MCF 10A (cell line): ENCODE data around the gene WNT9A. TPM values are rescaled to one million over a fixed set of nuclear protein-coding genes. Genes with fewer than 3 reads are reported as not detected.

ENCODE experiments used
- BruUV-seq: library from RNA; stranded (reverse); fragments of 400-500 nt; replicated peaks from 2 replicates; lab custom pipeline; 2021; lab: Mats Ljungman, UMichigan
- CTCF ChIA-PET: fragments of 300-600 bp; sonication (Branson Sonifier 250); formaldehyde crosslinking; extraction: SDS; loops from one replicate; lab custom pipeline; 2021; ENCODE audit warnings: antibody characterized with exemption, inconsistent platforms; lab: Yijun Ruan, JAX
- POLR2A ChIA-PET: fragments of 300-600, 350-650 bp; sonication (Branson Sonifier 250); formaldehyde crosslinking; extraction: SDS; loops from one replicate; lab custom pipeline; 2020; ENCODE audit warnings: antibody characterized with exemption, inconsistent platforms; lab: Yijun Ruan, JAX
- DNase-seq: peaks from one replicate; pipeline ENCODE4 v3.0.0-alpha.2; 2018; ENCODE audit not compliant: unreplicated experiment
- H3K27ac Mint-ChIP-seq: one replicate; pipeline ENCODE4 v1.8.0; 2022; ENCODE audit warnings: mild to moderate bottlenecking, low read depth, mixed read lengths; ENCODE audit not compliant: unreplicated experiment
- H3K27me3 Mint-ChIP-seq: one replicate; pipeline ENCODE4 v1.8.0; 2022; ENCODE audit warnings: mixed read lengths; ENCODE audit not compliant: insufficient read depth, unreplicated experiment
- H3K36me3 Mint-ChIP-seq: one replicate; pipeline ENCODE4 v1.8.0; 2022; ENCODE audit warnings: mild to moderate bottlenecking, moderate library complexity, mixed read lengths; ENCODE audit not compliant: insufficient read depth, unreplicated experiment
- H3K4me1 Mint-ChIP-seq: one replicate; pipeline ENCODE4 v1.8.0; 2022; ENCODE audit warnings: mixed read lengths; ENCODE audit not compliant: insufficient read depth, unreplicated experiment
- H3K4me3 Mint-ChIP-seq: one replicate; pipeline ENCODE4 v1.8.0; 2022; ENCODE audit warnings: mild to moderate bottlenecking, moderate library complexity, mixed read lengths; ENCODE audit not compliant: unreplicated experiment
- H3K9me3 Mint-ChIP-seq: one replicate; pipeline ENCODE4 v1.8.0; 2022; ENCODE audit warnings: mixed read lengths; ENCODE audit not compliant: unreplicated experiment
- CTCF ChIP-seq: fragments of 200-600 bp; IDR thresholded peaks from one replicate; pipeline ENCODE4 v1.8.0; 2022; ENCODE audit warnings: antibody characterized with exemption, mild to moderate bottlenecking; ENCODE audit not compliant: unreplicated experiment
- intact Hi-C: fragments of 100-400 bp; cut with micrococcal nuclease; formaldehyde crosslinking; loops from 2 replicates; pipeline ENCODE4 v1.14.1; 2022
- total RNA-seq: library from RNA; stranded (reverse); gene quantifications from 2 replicates; pipeline ENCODE4 v1.2.3, GENCODE V29; 2022

Gene WNT9A
- total RNA-seq, 1 experiment from 2014 or later: 2.6 TPM

- ChIA-PET POLR2A (no interaction called here), CTCF (no interaction called here)
- intact Hi-C loops: no loop called here
- no peak for TF ChIP-seq CTCF
- H3K9me3 Mint-ChIP-seq: no peaks in the 10 kb centered on the region
- H3K4me3 Mint-ChIP-seq: no peak overlapping the region
- H3K36me3 Mint-ChIP-seq: no peaks in the 10 kb centered on the region
- no TSS peak for BruUV-seq
- DNase-seq: no peak
- no peak overlapping the region for H3K27ac Mint-ChIP-seq
- no peaks in the 10 kb centered on the region for H3K27me3 Mint-ChIP-seq
- peaks cover 12% of the 10 kb centered on the region for H3K4me1 Mint-ChIP-seq
Observed at GRCh38 chr1:227891955-227892488, 55.7 kb downstream of the WNT9A start.

GRCh38 chr1:227891223-227891954, 56.3 kb downstream of the WNT9A start:
- Mint-ChIP-seq H3K27me3 (no peaks in the 10 kb centered on the region), H3K9me3 (no peaks in the 10 kb centered on the region), H3K27ac (no peak overlapping the region), H3K4me3 (no peak overlapping the region), H3K4me1 (peaks cover 12% of the 10 kb centered on the region), H3K36me3 (no peaks in the 10 kb centered on the region)
- BruUV-seq: no TSS peak
- intact Hi-C loops: no loop called here
- ChIA-PET CTCF (no interaction called here), POLR2A (no interaction called here)
- TF ChIP-seq CTCF: no peak
- no peak for DNase-seq

GRCh38 chr1:227890451-227891222, 57.1 kb downstream of the WNT9A start:
- peaks cover 16% of the 10 kb centered on the region for H3K4me1 Mint-ChIP-seq
- ChIA-PET CTCF (interaction anchor here (0.7 kb wide), 1 partner anchor 42 kb away, joined by 3 read pairs; no protein-coding TSS in a partner anchor), POLR2A (no interaction called here)
- intact Hi-C loops: no loop called here
- H3K27ac Mint-ChIP-seq: no peak overlapping the region
- BruUV-seq: no TSS peak
- H3K27me3 Mint-ChIP-seq: no peaks in the 10 kb centered on the region
- H3K9me3 Mint-ChIP-seq: no peaks in the 10 kb centered on the region
- H3K4me3 Mint-ChIP-seq: no peak overlapping the region
- TF ChIP-seq CTCF: no peak
- no peaks in the 10 kb centered on the region for H3K36me3 Mint-ChIP-seq
- no peak for DNase-seq

- Mint-ChIP-seq H3K9me3 (no peaks in the 10 kb centered on the region), H3K4me1 (peaks cover 19% of the 10 kb centered on the region), H3K4me3 (no peak overlapping the region), H3K27ac (no peak overlapping the region), H3K36me3 (no peaks in the 10 kb centered on the region), H3K27me3 (no peaks in the 10 kb centered on the region)
- TF ChIP-seq CTCF: no peak
- CTCF ChIA-PET: interaction anchor here (0.7 kb wide), 1 partner anchor 43 kb away, joined by 3 read pairs; no protein-coding TSS in a partner anchor
- no TSS peak for BruUV-seq
- intact Hi-C loops: loop anchor here (5.0 kb wide), 1 partner anchor 83 kb away; no protein-coding TSS in a partner anchor
- DNase-seq: no peak
- POLR2A ChIA-PET: no interaction called here
Observed at GRCh38 chr1:227889863-227890405, 57.8 kb downstream of the WNT9A start.
